B cell (primary cell): ENCODE data around the gene ARHGEF19. TPM values are rescaled to one million over a fixed set of nuclear protein-coding genes. Genes with fewer than 3 reads are reported as not detected.

ENCODE experiments used
- ATAC-seq: fragments of 200-7000 bp; cut with Tn5 transposase; one replicate; pipeline ENCODE4 v1.10.0; 2021; ENCODE audit warnings: low read depth, mild to moderate bottlenecking, moderate number of reproducible peaks, moderate library complexity
- CTCF ChIA-PET: fragments of 350-600 bp; sonication (Branson Sonifier 250); formaldehyde crosslinking; loops from one replicate; lab custom pipeline; 2021; ENCODE audit warnings: antibody characterized with exemption, inconsistent platforms; lab: Charles Lee
- POLR2A ChIA-PET: fragments of 350-600 bp; sonication (Branson Sonifier 250); formaldehyde crosslinking; loops from one replicate; lab custom pipeline; 2021; ENCODE audit warnings: antibody characterized with exemption; lab: Charles Lee
- DNase-seq: peaks from one replicate; pipeline ENCODE4 v3.0.0; 2013
- H2AFZ ChIP-seq: 2 replicates; pipeline ENCODE4 v1.6.1; 2012; ENCODE audit warnings: mild to moderate bottlenecking, low read depth, low read length; ENCODE audit not compliant: insufficient read depth, poor library complexity, severe bottlenecking
- H3K27ac ChIP-seq, 2 donors: 1 replicate in 1 of 2; 2 replicates in 1 of 2; pipeline ENCODE4 v1.5.1; 2012 to 2013; ENCODE audit warnings: low read length in 2 of 2, mild to moderate bottlenecking in 2 of 2, moderate library complexity in 1 of 2
- H3K27me3 ChIP-seq, 4 experiments: fragments of 200-600 bp in 1 of 4; sonication (generic) in 1 of 4; replicated peaks in 1 of 4; 1 replicate in 2 of 4; 2 replicates in 2 of 4; pipeline versions ENCODE4 v1.6.1 to v1.7.0; 2013 to 2016; ENCODE audit warnings: low read length in 3 of 4, mild to moderate bottlenecking in 2 of 4, mixed read lengths in 1 of 4, moderate library complexity in 1 of 4; ENCODE audit not compliant: insufficient read depth in 4 of 4, control insufficient read depth in 3 of 4; ENCODE audit errors: control extremely low read depth in 1 of 4
- H3K36me3 ChIP-seq, 2 experiments: replicated peaks in 1 of 2; 1 replicate in 1 of 2; 2 replicates in 1 of 2; pipeline versions ENCODE4 v1.6.1 to v1.7.1; 2013; ENCODE audit warnings: low read length in 1 of 2; ENCODE audit not compliant: insufficient read depth in 2 of 2, control insufficient read depth in 1 of 2; ENCODE audit errors: control extremely low read depth in 1 of 2, extremely low read depth in 1 of 2
- H3K4me1 ChIP-seq, 2 donors: fragments of 200-600 bp in 1 of 2; sonication (generic) in 1 of 2; 1 replicate in 1 of 2; 2 replicates in 1 of 2; pipeline versions ENCODE4 v1.5.1 to v1.6.1; 2013 to 2017; ENCODE audit warnings: low read length in 2 of 2; ENCODE audit not compliant: control insufficient read depth in 2 of 2, insufficient read depth in 2 of 2
- H3K4me2 ChIP-seq: replicated peaks from 2 replicates; pipeline ENCODE3; 2012; ENCODE audit warnings: mild to moderate bottlenecking, low read depth, low read length; ENCODE audit not compliant: poor library complexity, severe bottlenecking
- H3K4me3 ChIP-seq, 5 experiments: fragments of 200-600 bp in 1 of 5; sonication (generic) in 1 of 5; 1 replicate in 3 of 5; 2 replicates in 2 of 5; pipeline versions ENCODE4 v1.5.1 to v1.7.0; 2011 to 2016; ENCODE audit warnings: low read length in 4 of 5, mild to moderate bottlenecking in 4 of 5, low read depth in 2 of 5, control low read depth in 1 of 5, moderate library complexity in 1 of 5; ENCODE audit not compliant: insufficient read depth in 1 of 5; ENCODE audit errors: control extremely low read depth in 1 of 5, extremely low read depth in 1 of 5
- H3K79me2 ChIP-seq: fragments of 200-600 bp; sonication (generic); one replicate; pipeline ENCODE4 v1.6.0; 2016; ENCODE audit warnings: low read length; ENCODE audit not compliant: control insufficient read depth, insufficient read depth
- H3K9ac ChIP-seq: fragments of 200-600 bp; sonication (generic); 2 replicates; pipeline ENCODE4 v1.6.1; 2017; ENCODE audit warnings: mild to moderate bottlenecking, low read length, moderate library complexity
- H3K9me3 ChIP-seq, 3 donors: one replicate each; pipeline versions ENCODE4 v1.6.1 to v1.7.1; 2013; ENCODE audit warnings: low read length in 2 of 3; ENCODE audit not compliant: control insufficient read depth in 2 of 3, insufficient read depth in 1 of 3; ENCODE audit errors: control extremely low read depth in 1 of 3
- H4K20me1 ChIP-seq: 2 replicates; pipeline ENCODE4 v1.6.0; 2012; ENCODE audit warnings: mild to moderate bottlenecking, low read length; ENCODE audit not compliant: insufficient read depth, control insufficient read depth, poor library complexity, severe bottlenecking
- H3K27ac Mint-ChIP-seq: one replicate; pipeline ENCODE4 v1.8.0; 2021; ENCODE audit warnings: mixed read lengths
- H3K27me3 Mint-ChIP-seq: one replicate; pipeline ENCODE4 v1.8.0; 2021; ENCODE audit warnings: mixed read lengths
- H3K4me1 Mint-ChIP-seq: one replicate; pipeline ENCODE4 v1.8.0; 2021; ENCODE audit warnings: mixed read lengths
- H3K4me3 Mint-ChIP-seq: one replicate; pipeline ENCODE4 v1.8.0; 2021; ENCODE audit warnings: mixed read lengths
- H3K9me3 Mint-ChIP-seq: one replicate; pipeline ENCODE4 v1.8.0; 2022; ENCODE audit warnings: mixed read lengths; ENCODE audit not compliant: insufficient read depth
- EZH2 ChIP-seq: IDR thresholded peaks from 2 replicates; pipeline ENCODE4 v1.6.1; 2012; ENCODE audit warnings: borderline replicate concordance, low read depth, mild to moderate bottlenecking, moderate library complexity, low read length; ENCODE audit not compliant: insufficient read depth, poor library complexity, severe bottlenecking
- WGBS: methylation state at CpG from one replicate; pipeline ENCODE4 v1.1.5; 2013; ENCODE audit warnings: missing lambda C conversion rate; ENCODE audit not compliant: insufficient coverage; 5-methylcytosine and 5-hydroxymethylcytosine counted together
- intact Hi-C: fragments of 100-400 bp; cut with micrococcal nuclease; formaldehyde crosslinking; loops from one replicate; pipeline ENCODE4 v1.10.0; 2022
- polyA plus RNA-seq: library from polyadenylated mRNA; depleted of rRNA; stranded (reverse); fragments of >200 nt; gene quantifications from 2 replicates; pipeline ENCODE4 v1.2.3, GENCODE V29; 2012
- total RNA-seq, 2 donors: library from RNA; stranded (reverse); fragments of 120-200 nt in 1 of 2; gene quantifications; 1 replicate in 1 of 2; 2 replicates in 1 of 2; pipeline versions ENCODE4 v1.2.3 to v1.2.4, GENCODE V29; 2013 to 2022
- TF ChIP-seq, protein P1 (sequence below): fragments of 200-600 bp; IDR thresholded peaks from one replicate; pipeline ENCODE4 v1.8.0; 2022; ENCODE audit warnings: antibody characterized with exemption, mild to moderate bottlenecking

ARHGEF19 gene
- total and polyA plus RNA-seq, 2 donors (not counting 1 experiment from before 2014, with no cell fraction given), result 13.9 to 20.9 TPM

DNA sequence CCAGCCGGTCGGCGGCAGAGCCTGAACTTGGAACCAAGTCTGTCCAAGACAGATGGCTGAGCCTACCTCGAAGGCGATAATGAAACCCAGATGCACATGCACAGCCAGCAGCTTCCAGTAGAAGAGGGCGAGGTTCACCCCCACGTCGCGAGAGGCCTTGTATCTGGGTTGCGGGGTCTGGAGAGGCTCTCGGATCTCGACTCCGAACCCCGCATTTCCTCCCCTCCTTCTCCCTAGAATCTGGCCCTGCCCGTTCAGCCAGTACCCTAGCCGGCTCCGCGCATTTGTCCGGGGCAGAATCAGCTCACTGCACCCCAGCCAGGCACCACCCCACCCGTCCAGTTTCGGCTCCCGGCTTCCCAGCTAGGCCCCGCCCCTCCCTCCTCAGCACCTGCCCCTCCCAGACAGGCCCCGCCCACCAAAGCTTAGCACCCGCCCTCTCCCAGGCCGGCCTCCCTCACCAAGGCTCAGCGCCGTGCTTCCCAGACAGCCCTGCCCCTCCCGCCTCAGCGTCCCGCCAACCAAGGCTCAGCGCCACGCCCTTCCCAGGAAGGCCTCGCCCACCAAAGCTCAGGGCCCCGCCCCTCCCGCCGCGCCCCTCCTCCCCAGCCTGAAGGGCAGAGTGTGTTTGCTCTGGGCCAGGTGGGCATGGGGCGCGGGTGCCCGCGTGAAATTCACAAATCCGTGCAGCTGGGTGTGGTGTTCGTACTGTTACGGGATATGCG is 4.8 kb upstream of the ARHGEF19 start:
- Histone ChIP-seq H3K4me1 (peaks cover 14 to 21% of the 10 kb centered on the region in 2 donors), H3K27me3 (no peaks in the 10 kb centered on the region), H2AFZ (peak overlapping the region; percentile 74), H3K27ac (peak overlapping the region in 1 of 2 donors; percentile 9), H3K79me2 (no peaks in the 10 kb centered on the region), H3K36me3 (no peaks in the 10 kb centered on the region), H3K9me3 (peaks cover 0 to 8% (median 0%) of the 10 kb centered on the region in 3 donors), H3K4me3 (peak overlapping the region; percentile 47 to 70 (median 63)), H3K9ac (peak overlapping the region; percentile 67), H4K20me1 (no peaks in the 10 kb centered on the region), H3K4me2 (peak overlapping the region; percentile 83)
- peak overlapping the region; percentile 90 for H3K4me3 Mint-ChIP-seq
- WGBS, result 8% methylated on average over 33 of the region's 46 CpGs
- no peaks in the 10 kb centered on the region for H3K9me3 Mint-ChIP-seq
- peak overlapping the region; percentile 59 for H3K27ac Mint-ChIP-seq
- peak; percentile 99 for ATAC-seq
- CTCF ChIA-PET, result interaction anchor here (0.9 to 2.4 kb wide), 13 partner anchors 8 to 184 kb away, joined by 3 to 8 read pairs (median 4); no protein-coding TSS in a partner anchor
- TF ChIP-seq, protein P1, sequence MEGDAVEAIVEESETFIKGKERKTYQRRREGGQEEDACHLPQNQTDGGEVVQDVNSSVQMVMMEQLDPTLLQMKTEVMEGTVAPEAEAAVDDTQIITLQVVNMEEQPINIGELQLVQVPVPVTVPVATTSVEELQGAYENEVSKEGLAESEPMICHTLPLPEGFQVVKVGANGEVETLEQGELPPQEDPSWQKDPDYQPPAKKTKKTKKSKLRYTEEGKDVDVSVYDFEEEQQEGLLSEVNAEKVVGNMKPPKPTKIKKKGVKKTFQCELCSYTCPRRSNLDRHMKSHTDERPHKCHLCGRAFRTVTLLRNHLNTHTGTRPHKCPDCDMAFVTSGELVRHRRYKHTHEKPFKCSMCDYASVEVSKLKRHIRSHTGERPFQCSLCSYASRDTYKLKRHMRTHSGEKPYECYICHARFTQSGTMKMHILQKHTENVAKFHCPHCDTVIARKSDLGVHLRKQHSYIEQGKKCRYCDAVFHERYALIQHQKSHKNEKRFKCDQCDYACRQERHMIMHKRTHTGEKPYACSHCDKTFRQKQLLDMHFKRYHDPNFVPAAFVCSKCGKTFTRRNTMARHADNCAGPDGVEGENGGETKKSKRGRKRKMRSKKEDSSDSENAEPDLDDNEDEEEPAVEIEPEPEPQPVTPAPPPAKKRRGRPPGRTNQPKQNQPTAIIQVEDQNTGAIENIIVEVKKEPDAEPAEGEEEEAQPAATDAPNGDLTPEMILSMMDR, result no peak
- TF ChIP-seq EZH2, result no peak
- intact Hi-C loops, result loop anchor here (1.0 to 5.0 kb wide), 4 partner anchors 11 to 135 kb away; partner anchors contain the start of gene FBXO42
- peaks cover 19% of the 10 kb centered on the region for H3K4me1 Mint-ChIP-seq
- DNase-seq, result peak; percentile 96
- H3K27me3 Mint-ChIP-seq, result no peaks in the 10 kb centered on the region
- POLR2A ChIA-PET, result interaction anchor here (0.9 to 1.1 kb wide), 4 partner anchors 11 to 150 kb away, joined by 3 to 11 read pairs (median 6); partner anchors contain the start of genes CPLANE2 and SZRD1
